Endothelial cell of umbilical vein (primary cell): ENCODE measurements around the gene ARSH. TPM values are rescaled to one million over a fixed set of nuclear protein-coding genes. Genes with fewer than 3 reads are reported as not detected.

Source experiments
- BruUV-seq: library from RNA; stranded (reverse); fragments of 400-500 nt; replicated peaks from 2 replicates; lab custom pipeline; 2021; lab: Mats Ljungman, UMichigan
- CTCF ChIA-PET: fragments of 300-600, 350-600 bp; sonication (Branson Sonifier 250); formaldehyde crosslinking; loops from one replicate; lab custom pipeline; 2021; ENCODE audit warnings: antibody characterized with exemption, inconsistent platforms; lab: Charles Lee
- POLR2A ChIA-PET: fragments of 300-600, 350-600 bp; sonication (Branson Sonifier 250); formaldehyde crosslinking; loops from one replicate; lab custom pipeline; 2021; ENCODE audit warnings: antibody characterized with exemption, inconsistent platforms; lab: Charles Lee
- DNase-seq: peaks from one replicate; pipeline ENCODE4 v3.0.0-alpha.2; 2011; ENCODE audit warnings: low read depth, low spot score
- FAIRE-seq: peaks from 2 replicates; lab custom pipeline; 2011; peaks lifted over from hg19 to GRCh38; lab: Jason Lieb, UNC
- H2AFZ ChIP-seq: 2 replicates; pipeline ENCODE4 v1.6.0; 2012; ENCODE audit warnings: low read depth, low read length, control low read depth, inconsistent platforms
- H3K27ac ChIP-seq: 2 replicates; pipeline ENCODE4 v1.5.1; 2011; ENCODE audit warnings: low read depth, mild to moderate bottlenecking, control low read depth, low read length, moderate library complexity; ENCODE audit not compliant: insufficient read depth
- H3K27me3 ChIP-seq, 2 experiments: 2 replicates each; pipeline versions ENCODE4 v1.6.0 to v1.6.1; 2011; ENCODE audit warnings: low read length in 2 of 2, mixed read lengths in 1 of 2; ENCODE audit not compliant: control insufficient read depth in 2 of 2, insufficient read depth in 2 of 2
- H3K36me3 ChIP-seq, 2 experiments: 2 replicates in 1 of 2; 3 replicates in 1 of 2; pipeline ENCODE4 v1.5.1; 2011; ENCODE audit warnings: low read length in 2 of 2, mild to moderate bottlenecking in 1 of 2, moderate library complexity in 1 of 2; ENCODE audit not compliant: control insufficient read depth in 2 of 2, insufficient read depth in 2 of 2; ENCODE audit errors: extremely low read depth in 1 of 2
- H3K4me1 ChIP-seq: 3 replicates; pipeline ENCODE4 v1.5.1; 2011; ENCODE audit warnings: mild to moderate bottlenecking, low read length; ENCODE audit not compliant: control insufficient read depth, insufficient read depth; ENCODE audit errors: extremely low read depth
- H3K4me2 ChIP-seq: 2 replicates; pipeline ENCODE4 v1.6.1; 2011; ENCODE audit warnings: low read length, control low read depth, mixed read lengths; ENCODE audit not compliant: insufficient read depth
- H3K4me3 ChIP-seq, 3 experiments: fragments of 200-600 bp in 1 of 3; sonication (generic), shearing (Covaris generic) in 1 of 3; replicated peaks in 1 of 3; 2 replicates each; pipeline ENCODE4 v1.5.1; 2011 to 2016; ENCODE audit warnings: control low read depth in 3 of 3, low read length in 3 of 3, mild to moderate bottlenecking in 2 of 3, inconsistent platforms in 1 of 3, low read depth in 1 of 3, moderate library complexity in 1 of 3; ENCODE audit not compliant: insufficient read depth in 1 of 3
- H3K79me2 ChIP-seq: 2 replicates; pipeline ENCODE4 v1.6.0; 2012; ENCODE audit warnings: low read length, inconsistent platforms; ENCODE audit not compliant: control insufficient read depth, insufficient read depth
- H3K9ac ChIP-seq: replicated peaks from 2 replicates; pipeline ENCODE3; 2011; ENCODE audit warnings: low read length, control low read depth; ENCODE audit not compliant: insufficient read depth; ENCODE audit errors: extremely low read depth
- H3K9me1 ChIP-seq: replicated peaks from 3 replicates; pipeline ENCODE4 v1.6.0; 2011; ENCODE audit warnings: mild to moderate bottlenecking, low read length; ENCODE audit not compliant: control insufficient read depth, insufficient read depth; ENCODE audit errors: extremely low read depth
- H3K9me3 ChIP-seq: replicated peaks from 2 replicates; pipeline ENCODE4 v1.5.1; 2012; ENCODE audit warnings: low read length, inconsistent platforms; ENCODE audit not compliant: control insufficient read depth, insufficient read depth
- H4K20me1 ChIP-seq: replicated peaks from 2 replicates; pipeline ENCODE3; 2011; ENCODE audit warnings: mild to moderate bottlenecking, low read length; ENCODE audit not compliant: control insufficient read depth, insufficient read depth; ENCODE audit errors: extremely low read depth
- CTCF ChIP-seq, 2 donors: IDR thresholded peaks; 1 replicate in 1 of 2; 2 replicates in 1 of 2; pipeline ENCODE4 v1.5.1; 2011; ENCODE audit warnings: low read length in 2 of 2, mild to moderate bottlenecking in 2 of 2, moderate library complexity in 2 of 2, control low read depth in 1 of 2, inconsistent platforms in 1 of 2, low read depth in 1 of 2; ENCODE audit not compliant: insufficient read depth in 1 of 2; ENCODE audit errors: extremely low read depth in 1 of 2
- EZH2 ChIP-seq: IDR thresholded peaks from 2 replicates; pipeline ENCODE4 v1.6.1; 2012; ENCODE audit warnings: borderline replicate concordance, low read depth, mild to moderate bottlenecking, moderate library complexity, low read length, inconsistent platforms; ENCODE audit not compliant: severe bottlenecking
- FOS ChIP-seq: IDR thresholded peaks from 2 replicates; pipeline ENCODE4 v1.6.1; 2011; ENCODE audit warnings: mild to moderate bottlenecking, low read length, moderate library complexity, borderline replicate concordance; ENCODE audit not compliant: insufficient read depth
- GATA2 ChIP-seq: IDR thresholded peaks from 2 replicates; pipeline ENCODE4 v1.7.0; 2011; ENCODE audit warnings: low read depth, mild to moderate bottlenecking, moderate library complexity, mixed read lengths, low read length; ENCODE audit not compliant: insufficient read length, insufficient read depth
- JUN ChIP-seq: IDR thresholded peaks from 2 replicates; pipeline ENCODE4 v1.6.1; 2011; ENCODE audit warnings: borderline replicate concordance, low read depth; ENCODE audit not compliant: insufficient read length, insufficient read depth
- MYC ChIP-seq: IDR thresholded peaks from one replicate; pipeline ENCODE4 v1.6.1; 2011; ENCODE audit warnings: mild to moderate bottlenecking, low read depth, low read length
- POLR2A ChIP-seq: IDR thresholded peaks from 2 replicates; pipeline ENCODE4 v1.6.1; 2012; ENCODE audit warnings: low read depth, mild to moderate bottlenecking, control low read depth, low read length
- POLR2AphosphoS5 ChIP-seq: IDR thresholded peaks from 2 replicates; pipeline ENCODE4 v1.6.1; 2012; ENCODE audit warnings: low read depth, mild to moderate bottlenecking, control low read depth, low read length, moderate library complexity; ENCODE audit not compliant: insufficient read depth
- dilution Hi-C: fragments of 300-500 bp; cut with MboI; formaldehyde crosslinking; loops from one replicate; pipeline ENCODE4 v1.15.0; 2019; ENCODE audit warnings: low sequenced_read_pairs; ENCODE audit not compliant: extremely low pct_ligation_motif_present
- intact Hi-C: fragments of 100-400 bp; cut with micrococcal nuclease; formaldehyde crosslinking; loops from one replicate; pipeline ENCODE4 v1.10.0; 2022
- polyA plus RNA-seq, 4 experiments: library from polyadenylated mRNA; depleted of rRNA in 3 of 4; stranded (reverse) in 3 of 4; unstranded in 1 of 4; fragments of >200 nt; gene quantifications; 2 replicates each; pipeline versions ENCODE4 v1.2.1 to v1.2.3, GENCODE V29; 2011 to 2012; ENCODE audit warnings: missing spikeins in 1 of 4
- total RNA-seq: library from RNA; stranded (reverse); gene quantifications from 2 replicates; pipeline ENCODE4 v1.2.3, GENCODE V29; 2021
- TF ChIP-seq, protein P1 (sequence below): IDR thresholded peaks from 2 replicates; pipeline ENCODE4 v1.6.1; 2011; ENCODE audit not compliant: insufficient read depth, insufficient read length

The ARSH gene
- total and polyA plus RNA-seq, 2 donors (not counting 3 experiments of a cell fraction or from before 2014, with no cell fraction given): not detected

- Histone ChIP-seq H3K27me3 (no peaks in the 10 kb centered on the region), H4K20me1 (no peaks in the 10 kb centered on the region), H3K9me3 (no peaks in the 10 kb centered on the region), H3K79me2 (no peaks in the 10 kb centered on the region), H2AFZ (no peak overlapping the region), H3K36me3 (no peaks in the 10 kb centered on the region), H3K9ac (no peak overlapping the region), H3K4me1 (no peaks in the 10 kb centered on the region), H3K27ac (no peak overlapping the region), H3K9me1 (no peaks in the 10 kb centered on the region), H3K4me2 (no peak overlapping the region), H3K4me3 (no peak overlapping the region)
- no peak for FAIRE-seq
- DNase-seq: no peak
- no TSS peak for BruUV-seq
- no peak for TF ChIP-seq JUN
- no peak for TF ChIP-seq POLR2AphosphoS5
- TF ChIP-seq POLR2A: no peak
- TF ChIP-seq, protein P1, sequence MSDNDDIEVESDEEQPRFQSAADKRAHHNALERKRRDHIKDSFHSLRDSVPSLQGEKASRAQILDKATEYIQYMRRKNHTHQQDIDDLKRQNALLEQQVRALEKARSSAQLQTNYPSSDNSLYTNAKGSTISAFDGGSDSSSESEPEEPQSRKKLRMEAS: no peak
- TF ChIP-seq EZH2: no peak
- TF ChIP-seq GATA2: no peak
- no peak for TF ChIP-seq FOS
- TF ChIP-seq CTCF (IDR thresholded peaks at IDR 0.05; ENCODE audit: extremely low read depth in 1 of 2, insufficient read depth in 1 of 2, low read depth in 1 of 2, low read length in 2 of 2): no peak
- no peak for TF ChIP-seq MYC
- dilution Hi-C loops (no loop called here), intact Hi-C loops (no loop called here)
- CTCF ChIA-PET: no interaction called here
- POLR2A ChIA-PET: no interaction called here
Observed at GRCh38 chrX:3044671-3045070, 38.3 kb downstream of the ARSH start.
